ENCODE measurements around the gene IL1RAP.
"Not testable (repeated sequence)": the region's sequence is repeated elsewhere in the genome, so short reads cannot be mapped to it uniquely, and the experiment has no call there.

Gene IL1RAP

GRCh38 chr3:190677868-190678267 is 164.0 kb downstream of the IL1RAP start:
- DNase-seq: not testable (repeated sequence)

GRCh38 chr3:190680691-190681090 is 166.8 kb downstream of the IL1RAP start:
- DNase-seq: no peak

- DNase-seq: no peak
Measured at GRCh38 chr3:190684776-190685175, 170.9 kb downstream of the IL1RAP start.

GRCh38 chr3:190686011-190686410 is 172.1 kb downstream of the IL1RAP start:
- DNase-seq: no peak

GRCh38 chr3:190690246-190690645 is 176.4 kb downstream of the IL1RAP start:
- no peak for DNase-seq

GRCh38 chr3:190692256-190692655 is 178.4 kb downstream of the IL1RAP start:
- DNase-seq: no peak

GRCh38 chr3:190694335-190695001 is 180.6 kb downstream of the IL1RAP start:
- DNase-seq: no peak

- no peak for DNase-seq
Measured at GRCh38 chr3:190695225-190695624, 181.3 kb downstream of the IL1RAP start.

- no peak for DNase-seq
Measured at GRCh38 chr3:190695994-190696393, 182.1 kb downstream of the IL1RAP start.

- DNase-seq: peak; percentile 42
Measured at GRCh38 chr3:190696777-190697501, 183.1 kb downstream of the IL1RAP start.

- no peak for DNase-seq
Measured at GRCh38 chr3:190697502-190697830, 183.6 kb downstream of the IL1RAP start.

- no peak for DNase-seq
Measured at GRCh38 chr3:190697901-190698300, 184.0 kb downstream of the IL1RAP start.

GRCh38 chr3:190699776-190700175 is 185.9 kb downstream of the IL1RAP start:
- DNase-seq: no peak

GRCh38 chr3:190701096-190701532 is 187.2 kb downstream of the IL1RAP start:
- DNase-seq: peak; percentile 15

GRCh38 chr3:190706582-190706981 is 192.7 kb downstream of the IL1RAP start:
- no peak for DNase-seq

All from eye (tissue), 1 donor.